ENCODE data around the gene ITGB6.

DNA sequence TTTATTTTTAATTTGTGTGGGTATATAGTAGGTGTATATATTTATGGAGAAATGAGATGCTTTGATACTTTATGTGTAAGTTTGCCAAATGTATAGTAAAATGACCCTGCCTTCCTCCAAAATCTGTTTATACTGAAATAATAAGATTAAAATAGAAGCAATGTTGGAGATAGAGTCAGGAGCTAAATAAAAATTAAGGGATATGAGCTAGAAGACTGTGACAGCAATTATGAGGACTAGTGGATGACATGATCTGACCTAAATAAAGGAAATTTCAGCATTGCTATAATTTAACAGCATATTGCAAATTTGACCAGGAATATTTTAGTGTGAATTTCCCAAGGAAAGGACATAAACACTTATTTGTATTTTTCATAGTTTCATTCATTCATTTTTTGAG, 60.7 kb downstream of the ITGB6 start:
- TF ChIP-seq, protein P1, sequence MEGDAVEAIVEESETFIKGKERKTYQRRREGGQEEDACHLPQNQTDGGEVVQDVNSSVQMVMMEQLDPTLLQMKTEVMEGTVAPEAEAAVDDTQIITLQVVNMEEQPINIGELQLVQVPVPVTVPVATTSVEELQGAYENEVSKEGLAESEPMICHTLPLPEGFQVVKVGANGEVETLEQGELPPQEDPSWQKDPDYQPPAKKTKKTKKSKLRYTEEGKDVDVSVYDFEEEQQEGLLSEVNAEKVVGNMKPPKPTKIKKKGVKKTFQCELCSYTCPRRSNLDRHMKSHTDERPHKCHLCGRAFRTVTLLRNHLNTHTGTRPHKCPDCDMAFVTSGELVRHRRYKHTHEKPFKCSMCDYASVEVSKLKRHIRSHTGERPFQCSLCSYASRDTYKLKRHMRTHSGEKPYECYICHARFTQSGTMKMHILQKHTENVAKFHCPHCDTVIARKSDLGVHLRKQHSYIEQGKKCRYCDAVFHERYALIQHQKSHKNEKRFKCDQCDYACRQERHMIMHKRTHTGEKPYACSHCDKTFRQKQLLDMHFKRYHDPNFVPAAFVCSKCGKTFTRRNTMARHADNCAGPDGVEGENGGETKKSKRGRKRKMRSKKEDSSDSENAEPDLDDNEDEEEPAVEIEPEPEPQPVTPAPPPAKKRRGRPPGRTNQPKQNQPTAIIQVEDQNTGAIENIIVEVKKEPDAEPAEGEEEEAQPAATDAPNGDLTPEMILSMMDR (IDR thresholded peaks at IDR 0.05; ENCODE audit: low read depth, low read length, poor library complexity, severe bottlenecking) = no peak
- TF ChIP-seq EZH2phosphoT487 (IDR thresholded peaks at IDR 0.05; ENCODE audit: borderline replicate concordance, low read length) = no peak

Data from DOHH2 (cell line).